Measurements from ENCODE around the gene ZCWPW1. TPM values are rescaled to one million over a fixed set of nuclear protein-coding genes. Genes with fewer than 3 reads are reported as not detected.

ZCWPW1 gene
- total RNA-seq, 2 donors from 2014 or later, result 1.6 to 3.3 TPM

DNA sequence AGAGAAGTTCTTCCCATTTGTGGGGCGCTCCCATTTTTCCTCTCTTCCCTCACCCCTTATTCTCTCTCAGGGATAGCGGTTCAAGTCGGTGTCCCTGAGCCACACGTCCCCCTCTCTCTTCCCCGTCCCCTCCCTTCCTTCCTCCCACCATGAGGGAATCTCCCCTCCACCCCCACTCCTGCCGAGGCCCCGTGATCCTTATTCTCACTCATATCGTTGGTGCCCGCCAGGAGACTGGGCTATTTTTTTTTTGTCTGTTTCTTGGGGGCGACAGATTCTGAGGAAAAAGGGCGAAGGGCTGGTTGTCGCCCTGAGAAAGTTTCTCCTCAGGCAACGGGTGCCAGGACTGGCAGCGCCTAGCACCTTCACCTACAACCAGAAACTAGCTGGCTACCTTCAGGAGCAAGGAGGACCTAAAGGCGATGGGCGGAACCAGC is 723 bp downstream of the ZCWPW1 start:
- intact Hi-C loops (cut with DNase I), result no loop called here
- Histone ChIP-seq H3K9me3 (no peaks in the 10 kb centered on the region), H3K4me1 (peaks cover 32% of the 10 kb centered on the region), H3K36me3 (replicated peaks in 1 of 2; ENCODE audit: insufficient read depth in 1 of 2, low read depth in 2 of 2) (no peaks in the 10 kb centered on the region), H3K4me3 (no peak overlapping the region), H3K27ac (peak overlapping the region in 3 of 4 donors; percentile 100), H3K27me3 (no peaks in the 10 kb centered on the region)
- WGBS, 2 donors, result 41 to 44% methylated on average over 16 of the region's 16 CpGs
- TF ChIP-seq POLR2A (IDR thresholded peaks at IDR 0.05), result no peak
- no peak for DNase-seq
- ATAC-seq, result no peak

GRCh38 chr7:100426516-100426915 is 2.0 kb downstream of the ZCWPW1 start:
- no peak overlapping the region for H3K4me3 ChIP-seq
- no peak for ATAC-seq
- no peaks in the 10 kb centered on the region for H3K27me3 ChIP-seq
- H3K9me3 ChIP-seq, result no peaks in the 10 kb centered on the region
- H3K27ac ChIP-seq, result no peak overlapping the region
- intact Hi-C loops (cut with DNase I), result no loop called here
- no peak for TF ChIP-seq CTCF (IDR thresholded peaks at IDR 0.05)
- TF ChIP-seq POLR2A (IDR thresholded peaks at IDR 0.05), result no peak
- H3K36me3 ChIP-seq (replicated peaks in 1 of 2; ENCODE audit: insufficient read depth in 1 of 2, low read depth in 2 of 2), result no peaks in the 10 kb centered on the region
- H3K4me1 ChIP-seq, result peaks cover 25% of the 10 kb centered on the region
- DNase-seq, result no peak

DNA sequence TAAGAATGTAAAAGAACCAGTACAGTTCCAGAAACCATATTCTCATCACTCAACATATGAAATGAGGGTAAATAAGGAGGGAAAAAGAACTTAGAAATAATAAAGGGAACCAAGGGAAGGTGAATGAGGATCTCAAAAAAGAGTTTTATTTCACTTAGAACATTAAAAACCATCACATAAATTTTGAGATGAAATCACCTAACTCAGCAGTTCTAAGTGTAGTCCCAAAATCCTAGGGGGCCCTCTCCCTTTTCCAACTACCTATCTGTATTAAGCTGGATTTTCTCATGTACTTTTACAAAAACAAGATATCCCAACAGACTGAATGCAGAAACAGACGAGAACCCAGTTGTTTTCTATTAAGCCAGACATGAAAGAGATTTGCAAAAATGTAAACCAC is 3.2 kb downstream of the ZCWPW1 start:
- Histone ChIP-seq H3K4me1 (peaks cover 13% of the 10 kb centered on the region), H3K4me3 (no peak overlapping the region), H3K36me3 (replicated peaks in 1 of 2; ENCODE audit: insufficient read depth in 1 of 2, low read depth in 2 of 2) (no peaks in the 10 kb centered on the region), H3K9me3 (no peaks in the 10 kb centered on the region), H3K27ac (no peak overlapping the region), H3K27me3 (no peaks in the 10 kb centered on the region)
- WGBS, 2 donors, result 23 to 76% methylated on average over 1 of the region's 1 CpG
- TF ChIP-seq CTCF (IDR thresholded peaks at IDR 0.05) (no peak), POLR2A (IDR thresholded peaks at IDR 0.05) (no peak)
- ATAC-seq (no peak), DNase-seq (no peak)
- intact Hi-C loops (cut with DNase I), result no loop called here

- 78 to 80% methylated on average over 6 of the region's 6 CpGs for WGBS, 2 donors
- ATAC-seq, result no peak
- Histone ChIP-seq H3K27ac (no peak overlapping the region), H3K36me3 (replicated peaks in 1 of 2; ENCODE audit: insufficient read depth in 1 of 2, low read depth in 2 of 2) (no peaks in the 10 kb centered on the region), H3K27me3 (no peaks in the 10 kb centered on the region), H3K9me3 (no peaks in the 10 kb centered on the region), H3K4me3 (no peak overlapping the region), H3K4me1 (peaks cover 10% of the 10 kb centered on the region)
- intact Hi-C loops (cut with DNase I), result no loop called here
- DNase-seq, result no peak
- TF ChIP-seq POLR2A (IDR thresholded peaks at IDR 0.05) (no peak), CTCF (IDR thresholded peaks at IDR 0.05) (no peak)
Measured at GRCh38 chr7:100423315-100423714, 5.2 kb downstream of the ZCWPW1 start.

GRCh38 chr7:100419660-100420226 is 8.8 kb downstream of the ZCWPW1 start:
- H3K27me3 ChIP-seq, result no peaks in the 10 kb centered on the region
- no peak overlapping the region for H3K4me3 ChIP-seq
- no peak for ATAC-seq
- no peak overlapping the region for H3K27ac ChIP-seq
- no peaks in the 10 kb centered on the region for H3K4me1 ChIP-seq
- no peak for DNase-seq
- H3K36me3 ChIP-seq (replicated peaks in 1 of 2; ENCODE audit: insufficient read depth in 1 of 2, low read depth in 2 of 2), result no peaks in the 10 kb centered on the region
- H3K9me3 ChIP-seq, result no peaks in the 10 kb centered on the region
- intact Hi-C loops (cut with DNase I), result no loop called here
- TF ChIP-seq CTCF (IDR thresholded peaks at IDR 0.05), result no peak
- TF ChIP-seq POLR2A (IDR thresholded peaks at IDR 0.05), result no peak
- 63 to 71% methylated on average over 1 of the region's 1 CpG for WGBS, 2 donors
